CD4-positive, alpha-beta T cell (primary cell): ENCODE data around the gene ANTXR1. TPM values are rescaled to one million over a fixed set of nuclear protein-coding genes. Genes with fewer than 3 reads are reported as not detected.

Experiments
- ATAC-seq: fragments of 200-7000 bp; cut with Tn5 transposase; one replicate; pipeline ENCODE4 v1.10.0; 2022; ENCODE audit warnings: mild to moderate bottlenecking; ENCODE audit not compliant: poor library complexity
- CTCF ChIA-PET: fragments of 350-600 bp; sonication (Branson Sonifier 250); formaldehyde crosslinking; loops from one replicate; lab custom pipeline; 2021; ENCODE audit warnings: antibody characterized with exemption, inconsistent platforms; lab: Charles Lee
- POLR2A ChIA-PET: fragments of 350-600 bp; sonication (Branson Sonifier 250); formaldehyde crosslinking; loops from one replicate; lab custom pipeline; 2021; ENCODE audit warnings: antibody characterized with exemption, inconsistent platforms; lab: Charles Lee
- DNase-seq, 14 experiments: peaks; one replicate each; pipeline ENCODE4 v3.0.0-alpha.2; 2013 to 2020; ENCODE audit warnings: mixed read lengths in 2 of 14
- H3K27ac ChIP-seq, 2 donors: one replicate each; pipeline versions ENCODE4 v1.5.1 to v1.7.0; 2013; ENCODE audit warnings: low read length in 2 of 2, low read depth in 1 of 2, mild to moderate bottlenecking in 1 of 2
- H3K27me3 ChIP-seq, 2 experiments: 1 replicate in 1 of 2; 2 replicates in 1 of 2; pipeline versions ENCODE4 v1.6.1 to v1.7.0; 2013; ENCODE audit warnings: low read length in 2 of 2, control low read depth in 1 of 2, mild to moderate bottlenecking in 1 of 2, moderate library complexity in 1 of 2; ENCODE audit not compliant: insufficient read depth in 2 of 2, control insufficient read depth in 1 of 2
- H3K36me3 ChIP-seq: one replicate; pipeline ENCODE4 v1.6.1; 2013; ENCODE audit warnings: low read length, control low read depth; ENCODE audit not compliant: insufficient read depth
- H3K4me1 ChIP-seq: one replicate; pipeline ENCODE4 v1.6.1; 2013; ENCODE audit warnings: low read length, control low read depth; ENCODE audit not compliant: insufficient read depth
- H3K4me3 ChIP-seq: one replicate; pipeline ENCODE4 v1.5.1; 2013; ENCODE audit warnings: mild to moderate bottlenecking, low read length, moderate library complexity
- H3K9me3 ChIP-seq, 2 experiments: 1 replicate in 1 of 2; 2 replicates in 1 of 2; pipeline versions ENCODE4 v1.6.1 to v1.7.0; 2013; ENCODE audit warnings: low read length in 2 of 2, mild to moderate bottlenecking in 2 of 2, control low read depth in 1 of 2, moderate library complexity in 1 of 2; ENCODE audit not compliant: control insufficient read depth in 1 of 2, insufficient read depth in 1 of 2
- H3K27ac Mint-ChIP-seq: one replicate; pipeline ENCODE4 v1.8.0; 2020; ENCODE audit warnings: mixed read lengths
- H3K27me3 Mint-ChIP-seq: one replicate; pipeline ENCODE4 v1.8.0; 2021; ENCODE audit warnings: mixed read lengths
- H3K36me3 Mint-ChIP-seq: one replicate; pipeline ENCODE4 v1.8.0; 2021; ENCODE audit warnings: low read depth, mixed read lengths
- H3K4me1 Mint-ChIP-seq: one replicate; pipeline ENCODE4 v1.8.0; 2021; ENCODE audit warnings: low read depth, mixed read lengths
- H3K4me3 Mint-ChIP-seq: one replicate; pipeline ENCODE4 v1.8.0; 2020; ENCODE audit warnings: mild to moderate bottlenecking, mixed read lengths
- H3K9me3 Mint-ChIP-seq: one replicate; pipeline ENCODE4 v1.8.0; 2020; ENCODE audit warnings: mixed read lengths
- CTCF ChIP-seq: fragments of 200-600 bp; IDR thresholded peaks from one replicate; pipeline ENCODE4 v1.8.0; 2022; ENCODE audit warnings: antibody characterized with exemption, mild to moderate bottlenecking
- intact Hi-C, 2 experiments: fragments of 100-400 bp; cut with DNase I in 1 of 2; cut with micrococcal nuclease in 1 of 2; formaldehyde crosslinking; loops; one replicate each; pipeline versions ENCODE4 v1.15.1 to v1.9.0; 2023 to 2025; cut with DNase I, micrococcal nuclease
- total RNA-seq, 174 experiments: library from RNA in 2 of 174; stranded (reverse) in 2 of 174; gene quantifications; one replicate each; pipeline ENCODE4 v1.2.3 and lab custom pipeline; 2021 to 2026

The ANTXR1 gene
- total RNA-seq, 2 experiments from 2014 or later, result not detected

GRCh38 chr2:69032336-69032735 is 19.4 kb downstream of the ANTXR1 start:
- Mint-ChIP-seq H3K36me3 (no peaks in the 10 kb centered on the region), H3K4me1 (no peaks in the 10 kb centered on the region), H3K27ac (no peak overlapping the region), H3K4me3 (no peak overlapping the region), H3K9me3 (no peaks in the 10 kb centered on the region), H3K27me3 (peaks cover 10% of the 10 kb centered on the region)
- ATAC-seq, result no peak
- CTCF ChIA-PET, result no interaction called here
- Histone ChIP-seq H3K4me3 (no peak overlapping the region), H3K4me1 (no peaks in the 10 kb centered on the region), H3K9me3 (no peaks in the 10 kb centered on the region), H3K27me3 (peaks cover 2 to 8% of the 10 kb centered on the region in 2 experiments), H3K27ac (no peak overlapping the region), H3K36me3 (no peaks in the 10 kb centered on the region)
- no peak for DNase-seq
- POLR2A ChIA-PET, result no interaction called here
- intact Hi-C loops, result no loop called here
- TF ChIP-seq CTCF, result no peak

- no peak overlapping the region for H3K4me3 ChIP-seq
- no peak overlapping the region for H3K27ac ChIP-seq
- DNase-seq (no peak), ATAC-seq (no peak)
- ChIA-PET CTCF (no interaction called here), POLR2A (no interaction called here)
- intact Hi-C loops, result no loop called here
- no peaks in the 10 kb centered on the region for H3K9me3 ChIP-seq
- H3K27me3 Mint-ChIP-seq, result peaks cover 16% of the 10 kb centered on the region
- TF ChIP-seq CTCF, result no peak
- no peaks in the 10 kb centered on the region for H3K4me1 Mint-ChIP-seq
- H3K36me3 ChIP-seq, result no peaks in the 10 kb centered on the region
- peaks cover 2 to 8% of the 10 kb centered on the region in 2 experiments for H3K27me3 ChIP-seq
- no peaks in the 10 kb centered on the region for H3K36me3 Mint-ChIP-seq
- no peaks in the 10 kb centered on the region for H3K4me1 ChIP-seq
- H3K9me3 Mint-ChIP-seq, result no peaks in the 10 kb centered on the region
- H3K4me3 Mint-ChIP-seq, result no peak overlapping the region
- H3K27ac Mint-ChIP-seq, result no peak overlapping the region
These were observed 20.6 kb downstream of the ANTXR1 start for GRCh38 chr2:69033461-69034095.

- DNase-seq (no peak), ATAC-seq (no peak)
- no peaks in the 10 kb centered on the region for H3K4me1 ChIP-seq
- intact Hi-C loops, result no loop called here
- TF ChIP-seq CTCF, result no peak
- no peaks in the 10 kb centered on the region for H3K9me3 ChIP-seq
- H3K27ac Mint-ChIP-seq, result no peak overlapping the region
- H3K9me3 Mint-ChIP-seq, result no peaks in the 10 kb centered on the region
- no peak overlapping the region for H3K27ac ChIP-seq
- no peaks in the 10 kb centered on the region for H3K36me3 Mint-ChIP-seq
- H3K4me1 Mint-ChIP-seq, result no peaks in the 10 kb centered on the region
- no peak overlapping the region for H3K4me3 Mint-ChIP-seq
- peaks cover 16% of the 10 kb centered on the region for H3K27me3 Mint-ChIP-seq
- CTCF ChIA-PET, result no interaction called here
- no peak overlapping the region for H3K4me3 ChIP-seq
- POLR2A ChIA-PET, result no interaction called here
- no peaks in the 10 kb centered on the region for H3K36me3 ChIP-seq
- H3K27me3 ChIP-seq, result peaks cover 2 to 8% of the 10 kb centered on the region in 2 experiments
These were observed 21.1 kb downstream of the ANTXR1 start for GRCh38 chr2:69034122-69034521.
